T follicular helper cell (primary cell): Measurements from ENCODE around the gene GFOD2.

Experiments used
- DNase-seq: peaks from one replicate; pipeline ENCODE4 v3.0.0-alpha.2; 2020; ENCODE audit warnings: low read depth

The GFOD2 gene

DNA sequence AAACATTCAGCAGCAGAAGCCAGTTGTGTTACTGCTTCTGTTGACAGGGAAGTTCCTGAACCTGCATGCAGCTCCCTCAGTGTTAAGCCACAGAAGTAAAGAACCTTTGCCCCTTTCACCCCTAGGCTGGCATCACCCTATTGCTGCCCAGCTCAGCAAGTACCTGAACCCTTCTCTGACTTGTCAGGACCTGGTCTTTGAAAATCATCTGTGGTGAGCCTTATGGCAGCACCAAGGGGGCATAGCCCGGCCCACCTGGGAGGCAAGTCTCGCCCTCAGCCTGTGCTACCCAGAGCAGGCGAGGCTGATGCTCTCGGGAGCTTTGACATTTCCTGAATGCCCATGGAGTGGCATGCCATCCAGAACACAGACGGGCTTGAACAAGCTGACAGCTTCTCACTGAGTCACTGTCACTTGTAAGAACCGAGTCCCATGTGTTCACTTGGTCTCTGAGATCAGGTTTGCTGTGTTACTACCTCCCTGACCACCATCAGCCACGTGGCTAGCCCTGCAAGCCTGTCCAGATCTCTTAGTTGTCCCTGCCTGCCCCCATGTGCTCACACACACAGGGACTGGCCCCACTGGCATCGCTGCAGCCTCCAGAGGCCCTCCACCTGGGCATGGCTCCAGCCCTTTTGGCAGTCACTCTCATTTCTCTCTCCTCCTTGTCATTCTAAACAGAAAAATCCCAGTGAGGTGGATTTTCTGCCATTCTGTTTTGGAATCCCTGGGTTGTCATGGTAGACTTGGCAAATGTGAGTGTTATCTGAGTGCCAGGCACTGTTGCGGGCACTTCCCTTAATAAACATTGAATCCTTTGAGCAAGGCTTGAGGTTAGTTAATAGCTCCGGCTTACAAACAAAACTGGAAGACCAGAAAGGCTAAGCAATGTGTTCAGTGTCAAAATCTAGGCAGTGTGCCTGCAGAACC lies 77.1 kb downstream of the GFOD2 start:
- no peak for DNase-seq

DNA sequence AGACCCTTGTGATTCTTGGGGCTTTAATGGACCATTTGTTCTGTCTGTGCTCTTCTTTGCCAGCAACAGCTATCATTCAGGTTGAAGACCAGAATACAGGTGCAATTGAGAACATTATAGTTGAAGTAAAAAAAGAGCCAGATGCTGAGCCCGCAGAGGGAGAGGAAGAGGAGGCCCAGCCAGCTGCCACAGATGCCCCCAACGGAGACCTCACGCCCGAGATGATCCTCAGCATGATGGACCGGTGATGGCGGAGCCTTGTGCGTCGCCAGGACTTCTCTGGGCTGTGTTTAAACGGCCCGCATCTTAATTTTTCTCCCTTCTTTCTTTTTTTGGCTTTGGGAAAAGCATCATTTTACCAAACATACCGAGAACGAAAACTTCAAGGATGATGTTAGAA lies 81.5 kb downstream of the GFOD2 start:
- DNase-seq: no peak

GRCh38 chr16:67636713-67637112 lies 82.4 kb downstream of the GFOD2 start:
- no peak for DNase-seq

DNA sequence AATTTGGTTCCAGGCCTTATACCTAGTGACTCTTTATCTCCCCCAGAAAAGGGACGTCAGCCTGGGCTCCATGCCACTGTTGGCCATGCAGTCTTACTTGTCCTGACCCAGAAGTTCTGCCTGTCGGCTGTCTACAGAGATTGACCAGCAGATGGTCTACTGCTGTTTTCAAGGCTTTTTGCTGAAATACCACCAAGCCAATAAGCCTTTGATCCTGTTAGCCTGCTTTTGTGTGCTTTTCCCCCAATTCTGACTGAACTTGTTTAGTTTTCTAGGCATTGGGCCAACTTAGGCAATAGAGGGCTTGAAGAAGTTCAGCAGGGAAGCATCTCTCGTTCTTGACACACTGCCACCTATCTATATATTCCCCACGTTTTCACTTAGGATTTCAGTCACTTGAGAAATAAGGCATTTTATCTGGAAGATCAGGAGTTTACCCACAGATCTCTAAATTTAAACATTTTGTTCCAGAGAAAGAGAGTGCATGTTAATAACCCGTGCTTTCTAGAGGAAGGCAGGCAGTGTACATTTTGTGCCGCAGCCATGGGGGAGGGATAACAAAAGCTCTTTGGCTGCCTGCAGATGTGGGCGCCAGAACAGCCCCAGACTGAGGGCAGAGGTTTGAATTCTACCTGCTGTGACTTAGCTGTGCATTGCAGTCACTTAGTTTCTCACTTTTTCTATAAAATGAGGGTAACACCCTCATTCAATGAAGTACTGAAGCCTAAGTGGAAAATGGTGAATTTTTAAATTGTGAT lies 86.5 kb downstream of the GFOD2 start:
- DNase-seq: no peak

DNA sequence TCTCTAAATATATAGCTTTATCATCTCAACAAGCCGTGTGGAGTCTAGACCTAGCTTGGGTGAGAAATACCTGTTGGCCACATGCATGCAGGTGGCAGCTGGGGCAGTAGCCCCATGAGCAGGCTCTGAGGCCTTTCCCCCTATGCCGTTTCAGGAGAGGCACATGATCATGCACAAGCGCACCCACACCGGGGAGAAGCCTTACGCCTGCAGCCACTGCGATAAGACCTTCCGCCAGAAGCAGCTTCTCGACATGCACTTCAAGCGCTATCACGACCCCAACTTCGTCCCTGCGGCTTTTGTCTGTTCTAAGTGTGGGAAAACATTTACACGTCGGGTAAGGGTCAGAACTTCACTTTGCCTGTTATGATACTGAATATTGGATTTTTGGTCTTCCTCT lies 90.9 kb downstream of the GFOD2 start:
- no peak for DNase-seq
